HG02973 (cell line): ENCODE data around the gene TRAF3IP3.
"Not testable (repeated sequence)": the region's sequence is repeated elsewhere in the genome, so short reads cannot be mapped to it uniquely, and the experiment has no call there.

ENCODE experiments used
- ATAC-seq: cut with Tn5 transposase; IDR thresholded peaks from one replicate; pipeline ENCODE4 v1.9.1; 2021; ENCODE audit warnings: moderate library complexity; ENCODE audit not compliant: unreplicated experiment

TRAF3IP3 gene

DNA sequence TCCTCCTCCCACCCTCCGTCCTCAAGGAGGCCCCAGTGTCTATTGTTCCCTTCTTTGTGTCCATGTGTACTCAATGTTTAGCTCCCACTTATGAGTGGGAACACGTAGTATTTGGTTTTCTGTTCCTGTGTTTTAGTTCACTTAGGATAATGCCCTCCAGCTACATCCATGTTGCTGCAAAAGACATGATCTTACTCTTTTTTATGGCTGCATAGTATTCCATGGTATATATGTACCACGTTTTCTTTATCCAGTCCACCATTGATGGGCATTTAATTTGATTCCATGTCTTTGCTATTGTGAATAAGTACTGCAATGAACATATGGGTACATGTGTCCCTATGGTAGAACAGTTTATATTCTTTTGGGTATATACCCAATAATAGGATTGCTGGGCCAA is 37.9 kb downstream of the TRAF3IP3 start:
- not testable (repeated sequence) for ATAC-seq

DNA sequence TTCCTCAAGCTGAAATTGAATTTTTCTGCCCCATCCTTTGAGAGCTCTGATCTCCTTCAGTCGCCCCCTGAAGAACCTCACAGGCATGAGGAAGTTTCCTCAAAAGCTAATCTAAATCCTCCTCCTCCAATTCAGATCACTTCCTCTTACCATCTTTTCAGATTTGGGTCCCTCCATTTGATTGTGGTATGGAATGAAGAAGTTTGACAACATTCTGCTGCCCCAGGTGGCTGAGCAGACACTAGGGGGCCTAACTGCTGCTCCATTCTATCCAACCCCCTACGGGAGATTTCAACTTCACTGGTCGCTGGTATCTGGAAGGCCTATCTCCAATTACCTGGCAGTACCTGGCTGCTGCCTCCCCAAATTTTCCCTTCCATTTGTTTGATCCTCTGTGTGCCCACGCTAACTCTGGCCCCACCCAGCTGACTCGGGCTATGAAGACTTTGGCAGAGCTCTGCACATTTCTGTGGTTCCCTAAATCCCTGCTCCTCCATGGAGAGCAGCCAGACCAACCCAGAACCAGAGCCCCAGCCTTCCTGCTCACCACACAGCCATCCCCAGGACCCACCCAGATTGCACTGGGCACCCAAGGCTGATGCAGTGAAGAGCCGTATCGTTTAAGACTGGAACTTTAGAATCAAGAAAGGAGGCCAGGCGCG is 42.3 kb downstream of the TRAF3IP3 start:
- no peak for ATAC-seq

DNA sequence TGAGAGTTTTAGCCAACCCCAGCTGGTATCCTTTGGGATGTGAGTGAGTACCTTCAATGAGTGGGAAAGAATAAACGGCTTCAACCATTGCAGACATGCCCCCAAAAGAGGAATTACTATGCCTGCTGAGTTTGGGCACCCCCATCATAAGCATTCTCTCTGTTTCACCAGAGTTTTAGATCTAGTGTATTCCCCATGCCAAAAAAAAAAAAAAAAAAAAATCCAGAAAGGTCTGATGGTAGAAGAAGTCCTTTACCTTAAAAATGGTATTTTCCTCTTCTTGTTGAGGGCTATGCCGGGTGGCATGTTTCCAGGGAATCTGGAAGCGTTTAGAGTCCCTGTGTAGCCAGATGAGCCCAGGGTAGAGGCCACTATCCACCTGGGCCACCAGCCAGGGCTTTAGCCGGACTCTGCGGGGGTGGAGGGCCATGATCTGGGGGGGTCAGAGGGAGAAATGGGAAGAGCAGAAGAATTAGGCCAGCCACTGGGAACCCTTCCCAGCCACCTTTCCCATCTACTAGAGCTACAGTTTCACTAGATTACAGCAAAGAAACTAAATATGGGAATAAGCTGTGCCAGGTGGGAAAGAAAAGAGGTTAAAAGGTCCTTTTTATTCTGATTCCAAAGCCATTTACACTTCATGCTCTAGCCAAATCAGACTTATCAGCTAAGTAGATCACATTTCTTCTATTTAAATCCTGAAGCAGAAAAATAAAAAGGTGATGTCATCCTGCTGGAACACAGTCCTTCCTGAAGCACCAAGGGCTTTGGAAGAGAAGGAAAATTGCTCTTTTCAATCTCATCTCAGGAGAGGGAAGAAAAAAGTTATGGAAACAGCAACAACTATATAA is 45.4 kb downstream of the TRAF3IP3 start:
- no peak for ATAC-seq

DNA sequence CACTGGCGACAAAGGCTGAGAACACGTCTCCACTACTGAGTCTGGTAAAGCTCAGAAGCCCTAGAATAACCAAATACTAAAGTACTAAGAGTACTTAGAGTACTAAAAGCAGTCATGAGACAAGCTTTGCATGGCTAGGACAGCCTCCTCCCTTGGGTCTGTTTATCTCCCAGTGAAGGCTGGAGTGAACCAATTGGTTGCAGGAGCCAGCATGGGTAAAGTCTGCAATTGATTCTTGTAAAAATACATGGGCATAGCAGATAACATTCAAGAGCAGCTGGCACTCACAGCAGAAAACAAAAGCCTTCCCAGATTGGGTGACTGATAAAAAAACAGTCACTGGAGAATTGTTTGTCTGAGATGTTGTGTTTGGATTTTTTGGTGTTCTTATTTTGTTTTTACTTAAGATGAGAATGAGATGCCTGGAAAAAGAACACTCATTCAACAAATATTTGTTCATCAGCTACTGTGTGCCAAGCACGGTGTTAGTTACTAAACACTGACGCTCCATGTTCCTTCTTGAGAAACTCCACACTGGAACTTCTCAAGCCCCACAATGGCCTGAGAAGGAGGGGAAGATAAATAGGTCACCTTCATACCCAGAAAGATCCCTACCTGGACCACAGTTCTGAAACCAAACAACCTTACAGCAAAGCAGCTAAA is 46.4 kb downstream of the TRAF3IP3 start:
- no peak for ATAC-seq

DNA sequence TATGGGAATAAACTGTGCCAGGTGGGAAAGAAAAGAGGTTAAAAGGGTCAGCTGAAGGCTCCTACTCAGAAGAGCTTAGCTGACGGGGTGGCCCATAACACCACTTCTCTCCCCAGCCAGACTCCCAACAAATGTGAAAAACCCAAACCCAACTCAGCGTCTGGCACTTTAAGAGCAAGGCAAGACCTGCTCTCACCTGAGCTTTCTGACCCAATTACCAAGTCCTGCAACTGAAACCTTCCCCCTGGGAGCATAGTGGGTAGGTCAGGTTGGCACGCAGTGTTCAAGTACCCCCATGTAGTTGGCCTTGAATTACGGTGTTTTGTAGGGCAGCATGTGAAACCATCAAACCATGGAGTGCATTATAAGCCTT is 46.9 kb downstream of the TRAF3IP3 start:
- no peak for ATAC-seq

DNA sequence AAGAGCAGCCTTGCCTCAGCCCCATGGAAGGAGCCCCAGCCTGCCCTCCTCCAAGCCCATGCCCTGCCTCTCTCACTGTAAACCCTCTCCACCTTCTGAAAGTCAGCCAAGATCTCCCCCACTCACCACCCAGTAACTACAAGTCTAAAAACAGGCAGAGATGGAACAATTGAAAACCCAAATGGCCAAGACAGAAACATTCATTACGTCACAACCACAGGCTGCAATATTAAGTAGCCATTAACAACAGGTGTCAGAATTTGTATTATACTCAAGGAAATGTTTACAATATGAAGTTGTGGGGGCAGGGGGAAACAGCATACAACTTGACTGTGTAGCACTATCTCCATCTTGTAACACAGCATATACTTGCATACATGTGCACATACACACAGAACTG is 47.7 kb downstream of the TRAF3IP3 start:
- no peak for ATAC-seq

DNA sequence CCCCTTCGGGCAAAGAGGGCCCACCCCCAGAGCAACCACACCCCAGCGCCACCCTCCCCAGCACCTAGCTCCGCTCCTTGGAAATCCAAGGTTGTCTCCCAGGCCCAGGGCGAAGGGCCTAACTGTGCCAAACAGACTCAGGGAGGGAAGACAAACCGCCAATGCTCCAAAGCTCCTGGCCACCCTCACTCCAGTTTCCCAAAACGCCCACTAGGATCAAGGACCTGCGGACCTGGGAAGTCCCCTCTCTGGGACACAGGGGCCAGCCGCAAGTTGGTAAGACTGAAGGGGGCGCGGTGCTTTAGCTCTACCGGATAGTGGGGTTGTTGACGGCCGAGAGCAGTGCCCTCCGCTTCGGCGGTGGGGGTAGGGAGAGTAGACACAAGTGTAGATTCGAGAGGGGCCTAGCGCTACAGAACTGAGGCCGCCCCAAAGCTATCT is 49.5 kb downstream of the TRAF3IP3 start:
- ATAC-seq: no peak

DNA sequence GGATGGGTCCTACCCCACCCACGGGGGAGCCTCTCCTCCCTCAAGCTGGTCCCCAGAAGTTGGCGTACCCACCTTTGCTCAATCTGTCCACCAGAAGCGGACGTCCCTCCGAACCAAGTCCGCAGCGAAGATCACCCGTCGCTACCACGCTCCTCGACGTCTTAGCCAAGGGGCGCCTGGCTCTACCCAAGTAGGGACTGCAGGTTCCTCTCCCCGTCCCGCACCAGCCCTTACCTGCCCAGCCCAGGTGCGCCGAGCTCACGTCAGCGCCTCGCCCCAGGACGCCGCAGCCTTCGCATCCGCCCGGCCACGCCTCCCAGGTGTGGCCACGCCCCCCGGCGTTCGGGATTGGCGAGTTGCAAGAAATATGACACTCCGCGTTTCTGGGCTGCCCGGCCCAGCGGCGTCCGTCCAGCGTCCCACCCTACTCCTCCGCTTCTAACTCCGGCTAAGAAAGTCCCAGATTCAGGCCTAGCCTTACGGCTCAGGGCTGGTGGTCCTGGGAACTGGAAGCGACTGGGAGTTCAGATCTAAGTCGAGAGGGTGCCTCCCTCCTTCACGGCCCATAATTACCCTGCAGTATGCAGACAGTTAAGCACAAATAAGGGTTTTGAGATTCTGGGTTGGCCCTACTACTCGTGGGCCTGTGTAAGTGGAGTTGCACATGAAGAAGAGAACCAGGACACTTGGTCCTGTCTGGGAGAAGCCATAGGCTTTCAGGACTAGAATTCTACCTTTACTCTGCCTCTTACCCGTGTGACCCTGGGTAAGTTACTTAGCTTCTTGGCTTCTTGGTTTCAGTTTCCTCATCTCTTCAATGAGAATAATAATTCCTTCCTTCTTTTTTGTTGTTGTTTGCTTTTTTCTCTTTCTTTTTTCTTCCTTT is 50.3 kb downstream of the TRAF3IP3 start, which contains the start of gene IRF6:
Gene IRF6 (minus strand): TSS at position 268 of the 886 bp plus-strand sequence. CDS start 4,729 bp downstream, outside the sequence.
- peak; percentile 89 for ATAC-seq

DNA sequence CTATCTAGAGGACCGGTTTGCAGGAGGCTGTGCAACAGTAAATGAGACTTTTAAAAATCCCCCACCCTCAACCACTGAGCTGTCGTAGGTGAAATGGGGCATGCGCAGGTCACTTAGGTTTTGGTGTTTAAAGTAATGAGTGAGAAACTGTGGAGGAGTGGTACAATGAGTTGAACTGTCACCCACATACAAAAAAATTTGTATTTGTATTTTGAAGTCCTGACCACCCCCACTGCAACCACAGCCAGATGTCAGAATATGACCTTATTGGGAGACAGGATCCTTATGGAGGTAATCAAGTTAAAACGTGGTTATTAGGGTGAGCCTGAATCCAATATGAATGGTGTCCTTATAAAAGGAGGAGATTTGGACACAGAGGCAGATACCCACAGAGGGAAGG is 51.7 kb downstream of the TRAF3IP3 start:
- no peak for ATAC-seq

DNA sequence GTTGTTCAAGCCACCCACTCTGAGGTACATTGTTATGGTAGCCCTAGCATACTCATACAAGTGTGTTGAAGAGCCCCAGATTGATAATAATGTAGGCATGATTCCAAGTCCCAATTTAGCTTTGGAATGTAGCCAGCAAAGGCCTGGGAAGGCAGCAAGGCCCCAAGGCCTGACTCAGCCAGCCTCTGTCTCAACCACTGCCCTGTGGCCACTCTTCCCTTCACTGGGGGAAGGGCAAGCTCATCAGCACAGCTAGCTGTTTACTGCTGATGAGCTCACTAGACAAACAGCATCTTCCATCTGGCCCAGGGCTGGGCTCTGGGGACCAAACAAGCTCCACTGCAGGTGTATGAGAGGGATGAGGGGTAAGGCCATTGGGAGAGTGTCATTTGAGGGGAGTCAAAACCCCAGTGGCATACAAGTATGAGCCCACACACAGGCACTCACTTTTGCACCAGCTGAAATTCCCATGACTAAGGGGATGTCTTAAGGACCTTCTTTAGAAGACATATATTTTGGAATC is 52.3 kb downstream of the TRAF3IP3 start:
- no peak for ATAC-seq

DNA sequence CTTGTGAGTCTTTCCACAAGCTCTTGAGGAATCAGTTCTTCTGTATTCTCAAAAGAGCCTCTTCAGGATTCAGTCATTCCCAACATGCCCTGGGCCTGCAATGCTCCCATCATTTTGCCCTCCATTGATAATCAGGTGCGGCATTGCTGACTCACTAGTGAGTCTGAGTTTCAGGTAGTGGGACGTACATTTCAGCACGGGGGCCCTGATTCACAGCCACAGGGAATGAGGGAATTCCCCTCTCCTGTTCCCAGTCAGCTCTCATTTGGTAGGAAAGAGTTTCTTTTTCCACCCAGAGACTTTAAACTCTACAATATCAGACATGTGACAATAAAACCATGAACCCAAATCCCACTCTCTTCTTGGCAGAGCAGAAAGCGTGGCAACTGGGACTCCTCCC is 53.8 kb downstream of the TRAF3IP3 start:
- ATAC-seq: no peak

DNA sequence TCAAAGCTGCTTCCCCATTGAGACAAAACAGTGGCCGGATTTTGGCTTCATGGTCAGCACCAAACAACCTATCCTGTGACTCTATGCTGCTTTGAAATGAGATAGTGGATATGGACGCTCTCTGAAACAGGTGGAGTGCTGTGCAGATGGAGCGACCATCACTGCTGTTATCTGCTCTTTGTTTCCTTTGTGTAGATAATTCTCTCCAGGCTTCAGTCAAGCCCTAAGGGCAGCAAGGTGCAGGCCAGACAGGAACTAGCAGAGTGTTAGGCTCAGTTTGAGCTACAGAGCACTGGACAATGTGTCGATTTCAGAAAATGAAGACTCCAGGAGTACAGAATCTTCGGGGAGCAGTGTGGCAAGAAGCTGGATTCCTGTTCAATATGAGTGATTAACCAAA is 54.9 kb downstream of the TRAF3IP3 start:
- no peak for ATAC-seq

DNA sequence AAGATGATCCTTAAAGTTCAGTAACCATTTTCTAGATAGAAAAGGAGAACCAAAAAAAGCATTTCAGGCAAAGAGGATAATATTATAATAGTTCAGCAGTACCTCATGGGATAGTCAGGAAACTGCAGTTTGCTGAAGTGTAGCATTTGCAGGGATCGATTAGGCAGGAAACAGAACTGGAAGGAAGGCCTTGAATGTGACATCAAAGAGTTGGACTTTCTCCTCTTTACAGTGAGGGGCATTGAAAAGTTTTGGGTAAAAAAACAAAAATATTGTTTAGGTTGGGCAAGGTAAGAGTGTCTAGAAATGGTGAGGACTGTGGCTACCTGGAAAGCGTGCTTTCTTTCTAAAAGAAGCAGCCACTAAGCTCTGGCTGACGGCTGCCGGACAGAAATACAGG is 58.0 kb downstream of the TRAF3IP3 start:
- no peak for ATAC-seq

DNA sequence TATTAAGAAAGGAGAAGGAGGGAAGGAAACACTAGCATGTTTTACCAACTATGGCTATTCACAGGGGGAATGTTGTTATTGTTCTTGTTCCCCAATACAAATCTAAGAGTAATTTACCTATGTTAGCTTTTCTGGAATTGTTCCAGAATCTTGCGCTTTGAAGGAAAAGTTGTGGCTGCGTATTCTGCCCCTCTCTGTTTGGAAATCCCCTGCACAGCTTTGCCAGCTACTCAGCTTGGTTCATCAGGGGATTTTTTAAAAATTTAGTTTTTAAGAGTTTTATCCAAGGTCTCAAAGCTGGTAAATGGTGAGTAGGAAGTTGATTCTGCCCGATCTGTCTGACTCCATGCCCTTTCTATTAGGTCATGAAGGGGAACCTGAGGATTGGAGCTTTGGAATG is 59.6 kb downstream of the TRAF3IP3 start:
- ATAC-seq: no peak

DNA sequence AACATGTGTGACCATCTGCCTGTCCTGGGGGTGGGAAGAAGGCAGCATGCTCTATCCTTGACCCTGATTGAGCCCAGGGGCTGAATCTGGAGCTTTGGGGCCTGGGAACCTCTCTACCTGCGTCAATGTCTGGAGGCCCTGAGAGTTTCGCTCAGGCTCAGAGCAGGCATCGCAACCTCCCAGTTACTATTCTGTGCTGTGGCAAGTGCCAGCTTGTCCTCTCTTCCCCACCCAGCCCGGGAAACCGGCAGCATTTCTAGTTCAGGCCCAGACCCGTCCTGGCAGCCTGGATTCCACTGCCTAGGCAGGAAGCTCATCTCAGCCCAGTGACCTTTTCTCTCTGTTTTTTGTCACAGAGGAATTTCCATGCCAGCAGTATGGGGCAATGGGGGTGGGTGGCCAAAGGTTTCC is 60.1 kb downstream of the TRAF3IP3 start:
- ATAC-seq: no peak

DNA sequence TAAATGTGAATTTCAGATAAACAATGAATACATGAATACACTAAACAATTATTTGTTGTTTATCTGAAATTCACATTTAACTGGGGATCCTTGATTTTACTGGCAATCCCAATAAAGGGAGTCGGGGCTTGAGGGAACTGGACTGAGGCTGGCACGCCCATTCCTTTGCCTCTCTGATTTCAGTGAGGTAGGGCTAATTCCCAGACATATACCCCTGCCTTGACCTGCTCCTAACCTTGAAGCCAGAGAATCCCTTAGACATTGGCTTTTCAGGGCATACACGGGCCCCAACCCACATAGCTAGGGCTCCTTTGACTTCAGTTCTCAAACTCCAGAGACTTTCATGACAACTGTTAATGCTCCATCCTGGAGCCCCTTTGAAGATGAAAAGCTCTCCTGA is 61.1 kb downstream of the TRAF3IP3 start:
- ATAC-seq: no peak

DNA sequence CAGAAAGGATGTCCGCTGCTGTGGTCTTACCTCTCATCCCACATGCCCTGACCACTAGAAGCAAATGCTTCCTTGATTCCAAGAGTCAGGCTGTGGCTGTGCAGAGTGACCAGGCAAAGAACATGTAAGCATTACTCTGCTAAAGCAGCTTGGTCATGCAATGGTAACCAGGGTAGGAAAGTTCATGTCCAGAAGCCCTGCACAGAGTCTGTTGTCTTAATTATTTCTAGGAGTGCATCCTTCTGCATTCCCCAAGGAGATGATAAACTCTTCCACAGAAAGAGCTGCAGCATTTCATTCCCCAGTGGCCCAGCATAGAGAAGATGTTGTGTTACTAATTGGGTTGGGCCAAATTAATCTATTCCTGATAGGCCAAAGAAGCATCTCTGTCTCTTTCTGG is 61.8 kb downstream of the TRAF3IP3 start:
- no peak for ATAC-seq

DNA sequence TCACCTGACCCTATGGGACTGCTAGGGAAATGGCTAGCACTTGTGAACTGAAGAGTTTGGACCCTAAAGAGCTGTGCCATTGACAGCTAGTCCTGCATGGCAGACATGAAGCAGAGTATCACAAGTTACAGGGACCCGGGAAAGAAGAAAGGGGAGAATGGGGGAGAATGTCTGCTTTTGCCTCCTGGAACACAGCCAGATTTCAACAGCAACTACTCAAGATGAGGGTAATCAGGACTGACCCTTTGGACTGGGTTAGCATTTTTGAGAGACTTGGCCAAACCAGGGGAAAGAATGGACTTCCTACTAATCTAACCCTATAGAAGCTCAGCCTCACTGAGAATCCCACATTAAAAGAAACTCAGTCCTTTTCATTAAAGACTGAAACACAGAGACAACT is 63.2 kb downstream of the TRAF3IP3 start:
- ATAC-seq: no peak

DNA sequence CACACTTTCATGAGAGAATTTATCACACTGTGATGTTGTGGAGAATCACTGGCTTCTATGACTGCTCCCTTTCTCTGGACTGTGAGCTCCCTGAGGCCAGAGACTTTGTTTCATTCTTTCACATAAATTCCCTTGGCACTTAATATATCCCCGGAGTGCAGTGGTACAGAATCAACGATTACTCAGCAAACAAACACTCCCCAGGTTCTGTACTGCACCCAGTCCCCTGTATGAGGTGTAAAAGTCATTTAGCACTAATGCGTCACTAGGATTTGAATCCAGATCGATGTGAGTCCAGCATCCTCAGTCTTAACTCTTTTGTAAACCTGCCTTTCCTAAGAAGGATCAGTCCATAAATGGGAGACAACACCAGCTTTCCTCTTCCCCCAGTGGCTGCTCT is 65.1 kb downstream of the TRAF3IP3 start:
- ATAC-seq: no peak

DNA sequence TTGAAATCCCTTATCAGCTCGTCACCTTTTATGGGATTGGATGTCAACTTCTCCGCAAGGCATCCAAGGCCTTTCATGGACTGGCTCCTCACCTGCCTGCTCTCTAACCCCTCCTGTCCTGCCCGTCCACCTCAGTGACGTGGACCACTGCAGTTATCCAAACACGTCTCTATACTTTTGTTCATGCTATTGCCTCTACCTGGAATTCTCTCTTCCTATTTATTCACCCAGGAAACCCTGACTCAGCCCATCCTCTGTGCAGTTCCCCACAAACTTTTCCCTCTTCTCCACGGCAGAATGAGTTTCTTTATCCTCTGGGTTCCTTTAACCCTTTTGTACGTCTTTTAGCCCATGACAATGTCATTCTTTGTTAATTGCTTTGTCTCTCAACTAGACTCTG is 66.9 kb downstream of the TRAF3IP3 start:
- ATAC-seq: no peak
